NCI-H82 (cell line): ENCODE data around the gene MVD.

Experiments used
- DNase-seq: peaks from one replicate; lab custom pipeline; 2025; lab: John Stamatoyannopoulos, UW

The MVD gene

GRCh38 chr16:88640039-88640495, 22.8 kb downstream of the MVD start:
- no peak for DNase-seq

GRCh38 chr16:88639231-88640038, 23.5 kb downstream of the MVD start:
- peak; percentile 16 for DNase-seq

- DNase-seq, result no peak
Measured at GRCh38 chr16:88638323-88639230, 24.3 kb downstream of the MVD start, which contains the start of gene IL17C. Gene IL17C, plus strand, starts transcription at chr16:88638572. Its CDS starts 70 bp downstream, at chr16:88638642.

- DNase-seq, result no peak
Measured at GRCh38 chr16:88636488-88637265, 26.2 kb downstream of the MVD start.

- DNase-seq, result no peak
Measured at GRCh38 chr16:88635671-88636319, 27.1 kb downstream of the MVD start.

GRCh38 chr16:88634994-88635670, 27.8 kb downstream of the MVD start:
- no peak for DNase-seq

GRCh38 chr16:88634141-88634993, 28.5 kb downstream of the MVD start:
- no peak for DNase-seq

- DNase-seq, result peak; percentile 31
Measured at GRCh38 chr16:88633684-88634140, 29.2 kb downstream of the MVD start.

- no peak for DNase-seq
Measured at GRCh38 chr16:88632587-88632930, 30.3 kb downstream of the MVD start.

- no peak for DNase-seq
Measured at GRCh38 chr16:88631920-88632586, 30.8 kb downstream of the MVD start.

- no peak for DNase-seq
Measured at GRCh38 chr16:88631384-88631783, 31.5 kb downstream of the MVD start.

GRCh38 chr16:88630941-88631340, 31.9 kb downstream of the MVD start:
- DNase-seq, result no peak

- DNase-seq, result no peak
Measured at GRCh38 chr16:88630433-88630832, 32.5 kb downstream of the MVD start.

- no peak for DNase-seq
Measured at GRCh38 chr16:88629835-88630234, 33.1 kb downstream of the MVD start.

GRCh38 chr16:88628512-88628974, 34.3 kb downstream of the MVD start:
- DNase-seq, result peak; percentile 79

GRCh38 chr16:88627531-88628411, 35.1 kb downstream of the MVD start:
- DNase-seq, result no peak

- DNase-seq, result no peak
Measured at GRCh38 chr16:88626646-88627045, 36.2 kb downstream of the MVD start.

GRCh38 chr16:88624977-88625576, 37.8 kb downstream of the MVD start:
- peak; percentile 5 for DNase-seq
